IPS-20b (cell line): ENCODE results near the gene ADD2.
"Not testable (repeated sequence)": the region's sequence is repeated elsewhere in the genome, so short reads cannot be mapped to it uniquely, and the experiment has no call there.

Experiments used
- H3K27ac ChIP-seq: one replicate; pipeline ENCODE4 v1.5.1; 2013; ENCODE audit warnings: low read length
- H3K27me3 ChIP-seq: 2 replicates; pipeline ENCODE4 v1.6.1; 2013; ENCODE audit warnings: mild to moderate bottlenecking, low read length, inconsistent platforms; ENCODE audit not compliant: insufficient read depth
- H3K36me3 ChIP-seq: 2 replicates; pipeline ENCODE4 v1.6.1; 2013; ENCODE audit warnings: low read depth, mild to moderate bottlenecking, inconsistent platforms, low read length, moderate library complexity; ENCODE audit not compliant: insufficient read depth
- H3K4me1 ChIP-seq: 2 replicates; pipeline ENCODE4 v1.6.1; 2013; ENCODE audit warnings: mild to moderate bottlenecking, control low read depth, inconsistent platforms, low read length, moderate library complexity; ENCODE audit not compliant: insufficient read depth
- H3K4me3 ChIP-seq: 2 replicates; pipeline ENCODE4 v1.5.1; 2013; ENCODE audit warnings: mild to moderate bottlenecking, low read length, inconsistent platforms
- H3K9ac ChIP-seq: 2 replicates; pipeline ENCODE4 v1.6.1; 2013; ENCODE audit warnings: low read depth, mild to moderate bottlenecking, inconsistent platforms, low read length, moderate library complexity
- H3K9me3 ChIP-seq: 2 replicates; pipeline ENCODE4 v1.6.1; 2013; ENCODE audit warnings: mild to moderate bottlenecking, low read depth, low read length, inconsistent platforms; ENCODE audit not compliant: insufficient read depth

ADD2 gene

DNA sequence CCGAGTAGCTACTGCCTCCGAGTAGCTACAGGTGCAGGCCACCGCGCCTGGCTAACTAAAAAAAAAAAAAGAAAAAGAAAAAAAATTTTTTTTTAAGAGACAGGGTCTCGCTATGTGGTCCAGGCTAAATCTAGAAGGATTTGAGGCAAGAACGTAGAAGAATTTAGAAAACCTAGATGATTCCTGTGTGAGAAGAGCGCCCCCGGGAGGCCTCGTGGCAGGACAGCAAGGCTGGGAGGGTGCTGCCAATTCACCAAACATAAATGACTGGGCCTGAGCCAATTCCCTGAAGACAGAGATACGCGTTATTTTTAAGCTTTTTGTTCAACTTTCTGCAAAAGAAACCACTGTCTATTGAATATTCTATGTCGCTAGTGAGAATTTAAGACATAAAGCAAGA lies 124.3 kb downstream of the ADD2 start:
- no peaks in the 10 kb centered on the region for H3K36me3 ChIP-seq
- H3K9ac ChIP-seq = no peak overlapping the region
- no peaks in the 10 kb centered on the region for H3K4me1 ChIP-seq
- H3K27me3 ChIP-seq = no peaks in the 10 kb centered on the region
- no peaks in the 10 kb centered on the region for H3K9me3 ChIP-seq
- no peak overlapping the region for H3K4me3 ChIP-seq
- H3K27ac ChIP-seq = no peak overlapping the region

DNA sequence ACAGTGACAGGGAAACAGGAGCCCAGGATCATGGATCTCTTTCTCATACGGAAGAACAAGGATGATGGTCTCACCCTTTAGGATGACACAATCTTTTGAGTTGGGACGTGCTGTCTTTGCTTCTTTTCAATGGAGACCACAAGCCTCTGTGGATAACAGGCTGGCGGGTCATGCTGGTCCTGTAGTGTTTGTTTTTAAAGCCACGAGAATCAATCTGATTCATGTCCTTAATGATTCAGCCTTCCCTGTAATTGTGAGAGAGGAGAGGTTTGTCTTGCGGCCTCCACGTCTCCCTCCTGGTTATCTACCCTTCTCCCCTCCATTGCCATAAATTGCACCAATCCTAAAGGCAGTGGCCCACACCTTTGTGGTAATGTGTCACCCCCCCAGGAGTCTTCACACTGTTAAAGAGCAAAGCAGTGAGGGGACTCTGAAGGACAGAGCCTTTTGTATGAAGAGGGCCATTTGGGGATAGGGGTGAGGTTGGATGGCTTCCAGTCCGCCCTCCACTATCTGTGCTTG lies 126.7 kb downstream of the ADD2 start:
- Histone ChIP-seq H3K36me3 (no peaks in the 10 kb centered on the region), H3K27ac (no peak overlapping the region), H3K27me3 (no peaks in the 10 kb centered on the region), H3K9ac (no peak overlapping the region), H3K4me3 (no peak overlapping the region), H3K4me1 (no peaks in the 10 kb centered on the region), H3K9me3 (no peaks in the 10 kb centered on the region)

DNA sequence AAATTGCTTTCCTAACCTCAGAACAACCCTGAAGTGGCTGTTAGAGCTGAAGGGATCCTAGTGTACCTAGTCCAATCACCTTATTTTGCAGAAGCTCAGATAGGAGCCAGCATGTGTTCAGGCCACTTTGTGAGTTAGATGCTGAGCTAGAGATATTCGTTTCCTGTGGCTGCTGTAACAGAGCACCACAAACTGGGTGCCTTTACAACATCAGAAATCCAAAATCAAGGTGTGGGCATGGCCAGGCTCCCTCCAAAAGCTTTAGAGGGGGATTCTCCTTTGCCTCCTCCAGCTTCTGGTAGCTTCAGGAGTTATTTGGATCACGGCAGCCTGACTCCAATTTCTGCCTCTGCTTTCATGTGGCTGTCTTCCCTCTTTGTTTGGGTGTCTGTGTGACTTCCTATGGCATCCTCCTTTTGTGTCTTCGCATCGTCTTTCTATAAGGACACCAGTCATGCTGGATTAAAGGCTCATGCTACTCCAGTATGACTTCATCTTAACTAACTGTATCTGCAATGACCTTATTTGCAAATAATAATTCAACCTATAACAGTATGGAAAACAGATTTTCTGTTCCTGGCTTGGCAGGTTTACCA lies 128.1 kb downstream of the ADD2 start:
- Histone ChIP-seq H3K27ac (no peak overlapping the region), H3K36me3 (no peaks in the 10 kb centered on the region), H3K9me3 (0 out of 2 replicates have a peak, but pooled peaks cover under 1% of the 10 kb centered on the region), H3K27me3 (no peaks in the 10 kb centered on the region), H3K4me3 (no peak overlapping the region), H3K4me1 (no peaks in the 10 kb centered on the region), H3K9ac (no peak overlapping the region)

DNA sequence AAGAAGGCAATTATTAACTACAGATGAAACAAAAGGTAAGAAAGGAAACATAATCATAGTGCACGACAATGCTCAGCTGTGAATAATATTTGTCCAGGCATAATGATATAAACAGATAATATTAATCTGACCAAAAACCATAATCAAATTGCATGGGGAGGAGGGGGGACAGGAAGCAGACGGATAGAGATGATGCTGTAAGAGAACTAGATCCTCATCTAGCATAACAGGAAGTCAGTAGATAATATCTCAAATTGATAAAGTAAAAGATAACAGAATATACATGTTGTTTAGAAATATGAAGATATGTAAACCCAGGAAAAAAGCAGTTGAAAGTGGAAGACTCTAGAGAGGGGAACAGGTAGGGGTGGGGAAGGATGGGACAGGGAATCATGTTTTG lies 129.4 kb downstream of the ADD2 start:
- H3K9me3 ChIP-seq = peaks cover 12% of the 10 kb centered on the region; the same call in 1 of the 2 replicates
- no peak overlapping the region for H3K27ac ChIP-seq
- no peaks in the 10 kb centered on the region for H3K4me1 ChIP-seq
- no peak overlapping the region for H3K4me3 ChIP-seq
- no peaks in the 10 kb centered on the region for H3K36me3 ChIP-seq
- H3K9ac ChIP-seq = no peak overlapping the region
- no peaks in the 10 kb centered on the region for H3K27me3 ChIP-seq

DNA sequence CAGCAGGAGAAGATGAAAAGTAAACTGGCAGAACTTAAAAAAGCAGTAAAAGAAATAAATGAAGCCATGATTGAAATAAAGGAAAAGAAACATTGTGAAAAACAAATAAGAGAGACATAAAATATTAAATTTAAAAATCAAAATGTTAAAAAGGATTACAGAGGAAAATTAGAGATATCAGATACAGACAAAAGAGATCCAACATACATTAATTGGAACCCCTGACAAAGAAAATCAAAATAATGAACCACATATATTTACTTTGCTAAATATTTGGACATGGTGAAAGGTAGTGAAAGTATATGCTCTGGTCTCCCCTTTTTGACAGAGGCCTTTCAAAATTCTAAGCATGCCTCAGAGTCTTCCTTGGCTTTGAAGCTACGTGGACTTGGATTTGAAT lies 134.5 kb downstream of the ADD2 start:
- no peak overlapping the region for H3K9ac ChIP-seq
- no peak overlapping the region for H3K4me3 ChIP-seq
- no peaks in the 10 kb centered on the region for H3K27me3 ChIP-seq
- no peaks in the 10 kb centered on the region for H3K36me3 ChIP-seq
- no peak overlapping the region for H3K27ac ChIP-seq
- no peaks in the 10 kb centered on the region for H3K4me1 ChIP-seq
- H3K9me3 ChIP-seq = peaks cover 16% of the 10 kb centered on the region

DNA sequence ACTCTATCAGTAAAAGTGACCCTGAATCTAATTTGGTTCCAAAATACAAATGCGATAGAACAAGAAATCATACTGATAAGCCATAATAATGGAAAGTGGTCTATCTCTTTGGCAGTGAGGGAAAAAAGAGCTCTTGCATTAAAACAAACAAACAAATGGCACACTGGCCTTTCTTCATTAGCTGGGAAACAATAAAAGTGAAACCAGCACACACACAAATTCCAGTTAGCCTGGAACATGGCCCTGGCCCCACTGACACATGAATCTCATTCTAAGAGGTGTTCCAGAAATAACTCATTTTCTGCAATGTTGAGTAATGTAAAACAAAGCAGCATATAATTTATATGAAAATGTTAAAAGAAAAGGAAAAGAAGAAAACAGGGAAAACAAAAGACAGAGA lies 135.0 kb downstream of the ADD2 start:
- Histone ChIP-seq H3K4me3 (no peak overlapping the region), H3K27ac (no peak overlapping the region), H3K9me3 (peaks cover 16% of the 10 kb centered on the region), H3K27me3 (no peaks in the 10 kb centered on the region), H3K36me3 (no peaks in the 10 kb centered on the region), H3K4me1 (no peaks in the 10 kb centered on the region), H3K9ac (no peak overlapping the region)

DNA sequence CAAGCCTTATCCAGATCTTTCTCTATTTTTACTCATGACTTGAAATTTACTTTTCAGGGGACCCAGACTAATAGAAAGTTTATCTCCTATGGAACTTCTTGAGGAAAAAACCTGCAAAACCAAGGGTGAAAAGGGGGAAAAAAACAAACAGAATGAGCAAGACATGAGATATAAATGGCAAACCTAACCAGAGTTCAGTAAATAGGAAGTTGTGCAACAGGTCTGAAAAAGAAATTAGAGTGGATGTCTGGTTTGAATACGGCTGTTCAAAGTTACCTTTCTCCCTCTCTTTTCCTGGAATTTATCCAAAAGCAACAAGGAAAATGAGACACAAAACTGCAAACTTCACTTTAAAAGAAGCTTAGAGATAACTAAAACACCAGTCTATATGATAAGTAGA lies 135.6 kb downstream of the ADD2 start:
- Histone ChIP-seq H3K4me3 (no peak overlapping the region), H3K27ac (no peak overlapping the region), H3K27me3 (no peaks in the 10 kb centered on the region), H3K9me3 (peaks cover 16% of the 10 kb centered on the region), H3K4me1 (peaks cover 2% of the 10 kb centered on the region; the same call in 1 of the 2 replicates), H3K9ac (no peak overlapping the region), H3K36me3 (no peaks in the 10 kb centered on the region)

DNA sequence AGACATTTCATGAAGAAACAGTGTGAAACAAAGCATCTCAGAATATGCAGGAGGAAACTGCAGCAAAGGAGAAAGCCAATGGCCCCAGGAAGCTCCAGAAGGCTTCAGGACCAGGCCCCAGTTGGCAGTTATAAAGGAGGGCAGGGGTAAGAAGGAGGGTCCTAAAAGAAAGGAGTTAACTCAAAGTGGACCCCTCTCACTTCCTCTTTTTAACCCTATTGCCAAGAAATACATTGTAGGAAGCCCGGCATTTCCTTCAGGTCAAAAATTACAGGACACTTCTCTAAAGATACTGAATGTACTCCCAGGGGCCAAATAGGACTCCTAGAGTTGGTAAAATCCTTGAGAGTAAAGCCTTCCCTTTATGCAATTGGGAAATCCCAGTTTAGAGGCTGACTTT lies 137.2 kb downstream of the ADD2 start:
- peaks cover 14% of the 10 kb centered on the region; the same call in 1 of the 2 replicates for H3K4me1 ChIP-seq
- H3K27me3 ChIP-seq = no peaks in the 10 kb centered on the region
- H3K36me3 ChIP-seq = no peaks in the 10 kb centered on the region
- H3K9ac ChIP-seq = no peak overlapping the region
- no peak overlapping the region for H3K27ac ChIP-seq
- H3K4me3 ChIP-seq = no peak overlapping the region
- H3K9me3 ChIP-seq = peaks cover 16% of the 10 kb centered on the region

DNA sequence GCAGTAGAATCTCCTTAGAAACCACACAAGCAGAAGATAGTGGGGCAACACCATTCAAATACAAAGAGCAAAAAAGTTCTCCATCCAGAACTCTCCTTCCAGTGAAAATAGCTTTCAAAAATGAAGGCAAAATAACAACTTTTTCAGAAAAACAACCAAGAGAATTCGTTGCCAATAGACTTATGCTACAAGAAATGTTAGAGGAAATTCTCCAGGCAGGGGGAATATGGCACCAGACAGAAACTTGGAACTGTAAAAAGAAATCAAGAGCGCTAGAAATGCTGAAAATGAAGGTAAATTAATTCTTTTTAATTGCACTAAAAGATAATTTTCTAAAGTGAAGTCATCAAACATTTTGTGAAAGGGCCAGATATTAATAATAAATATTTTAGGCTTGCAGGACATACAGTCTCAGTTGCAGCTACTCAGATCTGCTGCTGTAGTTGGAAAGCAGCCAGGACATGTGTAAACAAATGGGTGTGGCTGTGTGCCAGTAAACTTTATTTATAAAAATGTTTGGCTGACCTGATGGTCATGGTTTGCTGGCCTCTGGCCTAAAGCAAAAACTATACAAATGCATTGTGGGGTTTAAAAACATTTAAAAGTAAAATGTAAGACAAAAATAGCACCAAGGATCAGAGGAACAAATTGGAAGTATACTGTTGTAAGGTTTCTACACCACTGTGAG lies 140.6 kb downstream of the ADD2 start:
- H3K9me3 ChIP-seq = no peaks in the 10 kb centered on the region
- no peak overlapping the region for H3K9ac ChIP-seq
- no peak overlapping the region for H3K4me3 ChIP-seq
- H3K27ac ChIP-seq = no peak overlapping the region
- peaks cover 14% of the 10 kb centered on the region; the same call in 1 of the 2 replicates for H3K4me1 ChIP-seq
- no peaks in the 10 kb centered on the region for H3K36me3 ChIP-seq
- no peaks in the 10 kb centered on the region for H3K27me3 ChIP-seq

DNA sequence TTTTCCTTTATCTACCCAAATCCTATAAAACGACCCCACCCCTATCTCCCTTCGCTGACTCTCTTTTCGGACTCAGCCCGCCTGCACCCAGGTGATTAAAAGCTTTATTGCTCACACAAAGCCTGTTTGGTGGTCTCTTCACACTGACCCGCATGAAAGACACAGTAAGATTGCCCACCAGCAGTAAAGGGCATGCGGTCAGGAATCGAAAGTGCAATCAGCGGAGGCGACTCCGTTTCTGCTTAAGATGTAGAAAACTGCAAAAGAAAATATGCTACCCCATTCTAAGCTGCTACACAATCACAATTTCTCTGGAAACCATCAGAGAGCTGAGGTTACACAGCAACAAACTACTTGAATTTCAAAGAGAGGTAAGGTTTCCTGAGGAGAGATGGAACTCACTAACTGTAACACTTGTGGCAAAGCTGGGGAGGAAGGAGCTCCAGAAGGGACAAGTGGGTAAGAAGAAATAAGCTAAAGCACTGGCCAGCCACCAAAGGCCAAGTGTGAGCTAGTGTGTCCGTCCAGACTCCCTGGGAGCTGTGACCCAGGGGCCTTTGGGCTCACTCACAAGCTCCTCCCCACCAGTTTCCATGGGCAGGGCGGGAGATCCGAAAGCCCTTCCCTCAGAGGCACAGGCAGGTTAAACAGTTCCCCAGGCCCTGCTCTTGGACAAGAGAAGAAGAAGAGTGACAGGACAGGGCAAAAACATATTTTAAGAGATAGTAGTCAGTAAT lies 141.6 kb downstream of the ADD2 start:
- H3K4me3 ChIP-seq = peak overlapping the region; percentile 19; the same call in 1 of the 2 replicates
- H3K27ac ChIP-seq = peak overlapping the region; percentile 3
- peak overlapping the region; percentile 52; the same call in 1 of the 2 replicates for H3K9ac ChIP-seq

DNA sequence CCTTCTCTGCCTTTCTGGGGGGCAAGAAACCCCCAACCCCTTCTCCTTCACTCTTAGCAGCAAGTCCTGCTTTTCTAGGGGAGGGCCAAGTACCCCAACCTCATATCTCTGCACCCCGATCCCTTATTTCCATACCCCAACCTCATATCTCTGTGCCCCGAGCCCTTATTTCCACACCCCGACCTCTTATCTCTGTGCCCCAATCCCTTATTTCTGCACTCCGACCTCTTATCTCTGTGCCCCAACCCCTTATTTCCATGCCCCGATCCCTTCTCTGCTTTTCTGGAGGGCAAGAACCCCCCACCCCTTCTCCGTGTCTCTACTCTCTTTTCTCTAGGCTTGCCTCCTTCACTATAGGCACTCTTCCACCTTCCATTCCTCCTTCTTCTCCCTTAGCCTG lies 146.5 kb downstream of the ADD2 start:
- H3K27ac ChIP-seq, H3K9me3 ChIP-seq, H3K4me1 ChIP-seq, H3K9ac ChIP-seq, H3K4me3 ChIP-seq, H3K27me3 ChIP-seq, H3K36me3 ChIP-seq: not testable (repeated sequence)

More for the DNA sequence above, 141.6 kb downstream of the ADD2 start:
- Histone ChIP-seq H3K4me1 (peaks cover 14% of the 10 kb centered on the region; the same call in 1 of the 2 replicates), H3K27me3 (no peaks in the 10 kb centered on the region), H3K9me3 (no peaks in the 10 kb centered on the region), H3K36me3 (no peaks in the 10 kb centered on the region)
